Activated naive CD8-positive, alpha-beta T cell treated with anti-CD3 and anti-CD28 coated beads, Interleukin-2, amount 50 U/mL, for 16 hours (primary cell): ENCODE data around the gene EAF1.
"Not testable (repeated sequence)": the region's sequence is repeated elsewhere in the genome, so short reads cannot be mapped to it uniquely, and the experiment has no call there.

Experiments
- DNase-seq: peaks from one replicate; pipeline ENCODE4 v3.0.0-alpha.2; 2020; ENCODE audit warnings: low read depth, low spot score

EAF1 gene

DNA sequence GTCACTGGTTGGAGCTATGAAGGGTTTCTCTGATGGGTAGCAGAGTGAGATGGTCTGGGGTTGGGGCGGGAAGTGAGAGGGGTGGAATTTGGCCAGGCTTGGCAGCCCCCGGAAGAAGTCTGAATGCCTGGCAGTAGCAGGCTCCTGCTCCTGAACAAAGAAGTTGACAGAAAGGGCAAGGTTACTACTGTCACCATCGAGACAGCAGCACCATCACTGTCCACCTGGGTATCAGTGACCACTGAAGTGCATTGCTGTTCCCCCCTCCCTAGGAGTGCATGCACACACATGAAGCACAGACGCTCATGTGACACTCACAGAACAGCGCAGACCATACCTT is 51.2 kb downstream of the EAF1 start:
- DNase-seq = no peak

GRCh38 chr3:15479400-15480224 is 52.2 kb downstream of the EAF1 start:
- no peak for DNase-seq

DNA sequence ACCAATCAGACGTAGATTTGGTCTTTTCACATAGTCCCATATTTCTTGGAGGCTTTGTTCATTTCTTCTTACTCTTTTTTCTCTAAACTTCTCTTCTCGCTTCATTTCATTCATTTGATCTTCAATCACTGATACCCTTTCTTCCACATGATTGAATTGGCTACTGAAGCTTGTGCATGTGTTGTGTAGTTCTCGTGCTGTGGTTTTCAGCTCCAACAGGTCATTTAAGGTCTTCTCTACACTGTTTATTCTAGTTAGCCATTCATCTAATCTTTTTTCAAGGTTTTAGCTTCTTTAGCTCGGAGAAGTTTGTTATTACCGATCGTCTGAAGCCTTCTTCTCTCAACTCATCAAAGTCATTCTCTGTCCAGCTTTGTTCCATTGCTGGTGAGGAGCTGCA is 57.2 kb downstream of the EAF1 start:
- DNase-seq = not testable (repeated sequence)

GRCh38 chr3:15486020-15486419 is 58.6 kb downstream of the EAF1 start:
- DNase-seq = no peak

DNA sequence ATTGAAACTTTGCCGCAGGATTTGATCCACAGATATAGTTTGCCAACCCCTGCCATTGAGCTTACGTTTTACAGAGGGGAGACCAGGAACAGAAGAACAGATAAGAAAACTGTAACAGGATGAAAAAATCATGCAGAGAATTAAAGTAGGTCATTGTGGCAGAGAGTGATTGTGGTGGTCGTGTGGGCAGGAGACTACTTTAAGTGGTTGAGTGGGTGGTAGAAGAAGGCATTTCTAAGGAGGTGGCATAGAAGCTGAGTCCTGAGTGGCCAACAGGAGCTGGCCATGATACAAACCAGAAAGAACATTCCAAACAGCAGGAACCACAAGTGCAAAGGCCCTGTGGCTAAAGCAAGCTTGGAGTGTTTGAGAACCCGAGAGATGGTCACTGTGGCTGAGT is 59.6 kb downstream of the EAF1 start:
- no peak for DNase-seq

DNA sequence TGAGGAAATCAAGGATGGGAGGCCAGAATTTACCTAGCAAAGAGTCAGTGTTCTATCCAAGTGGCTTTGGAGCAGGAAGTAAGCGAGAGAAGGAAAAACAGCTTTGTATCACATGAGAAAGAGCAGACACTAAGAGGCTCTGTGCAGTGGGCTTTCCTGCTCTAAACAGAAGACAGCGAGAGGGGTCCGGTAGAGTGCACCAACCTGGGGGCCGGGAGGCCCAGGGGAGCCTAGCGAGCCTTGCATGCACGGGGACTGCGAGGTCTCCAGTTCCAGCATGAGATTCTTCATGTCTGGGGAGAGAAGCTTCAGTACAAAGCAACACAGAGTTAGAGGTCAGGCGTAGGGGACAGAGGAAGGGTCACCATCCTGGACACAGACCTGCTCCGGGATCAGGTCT is 60.6 kb downstream of the EAF1 start:
- DNase-seq = no peak

DNA sequence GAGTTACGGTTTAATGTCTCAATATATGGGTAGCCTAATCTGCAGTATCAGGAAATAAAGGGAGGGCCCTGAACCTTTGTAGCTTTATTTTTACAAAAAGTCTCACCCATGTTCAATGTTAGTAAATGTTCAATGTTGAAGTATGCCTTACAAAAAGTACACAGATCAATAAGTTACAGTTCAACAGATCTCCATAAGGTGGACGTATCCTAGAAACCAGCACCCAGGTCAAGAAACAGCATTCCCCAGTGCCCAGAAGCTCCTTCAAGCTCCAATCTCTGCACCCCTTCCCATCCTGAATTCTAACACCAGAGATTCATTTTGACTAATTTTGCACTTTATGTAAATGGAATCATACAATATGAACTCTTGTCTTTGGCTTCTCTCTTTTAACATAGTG is 62.8 kb downstream of the EAF1 start:
- DNase-seq = no peak

- DNase-seq = no peak
These were observed 63.7 kb downstream of the EAF1 start for GRCh38 chr3:15491143-15491542.
